Stimulated activated CD4-positive, alpha-beta T cell treated with anti-CD3 and anti-CD28 coated beads, Interleukin-2, amount 100 ng/mL, for 48 hours (primary cell): Measurements from ENCODE around the gene PAFAH1B2.

Experiments used
- DNase-seq, 2 donors: peaks; one replicate each; pipeline ENCODE4 v3.0.0-alpha.2; 2020

PAFAH1B2 gene

DNA sequence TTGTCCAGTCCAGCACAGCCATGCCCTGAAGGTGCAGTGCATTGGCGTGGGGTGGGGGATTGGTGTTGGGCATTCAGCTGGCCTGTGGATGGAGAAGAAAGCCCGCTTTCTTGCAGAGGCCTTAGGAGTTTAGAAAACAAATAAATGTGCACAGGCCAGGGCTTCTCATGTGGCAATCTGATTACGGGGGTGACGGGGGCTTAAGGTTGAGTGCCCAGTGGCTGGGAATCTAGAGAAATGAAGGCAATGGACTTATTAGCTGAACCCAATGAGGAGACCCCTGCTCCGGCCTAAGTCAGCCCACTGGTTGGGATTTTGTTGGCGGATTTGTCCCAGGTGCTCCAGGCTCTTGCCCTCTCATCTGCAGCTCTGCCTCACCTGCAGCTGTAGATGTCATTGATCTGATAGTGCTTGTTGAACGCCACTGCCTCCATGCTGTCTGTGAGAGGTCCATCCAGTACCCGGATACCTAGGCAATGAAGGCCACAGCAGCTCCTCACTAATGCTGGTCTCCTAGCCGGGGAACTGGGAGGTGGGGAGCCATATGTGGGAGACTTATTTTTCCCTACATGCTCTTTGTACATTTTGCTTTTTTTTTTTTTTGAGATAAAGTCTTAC lies 81.6 kb downstream of the PAFAH1B2 start:
- no peak for DNase-seq
